ENCODE results near the gene SMPD3. TPM values are rescaled to one million over a fixed set of nuclear protein-coding genes. Genes with fewer than 3 reads are reported as not detected.

Gene SMPD3
- total and polyA plus RNA-seq, 9 of the 15 experiments (the other 6 are each of a cell fraction or from before 2014, with no cell fraction given) = 0.03 to 1.2 (median 0.18) TPM

DNA sequence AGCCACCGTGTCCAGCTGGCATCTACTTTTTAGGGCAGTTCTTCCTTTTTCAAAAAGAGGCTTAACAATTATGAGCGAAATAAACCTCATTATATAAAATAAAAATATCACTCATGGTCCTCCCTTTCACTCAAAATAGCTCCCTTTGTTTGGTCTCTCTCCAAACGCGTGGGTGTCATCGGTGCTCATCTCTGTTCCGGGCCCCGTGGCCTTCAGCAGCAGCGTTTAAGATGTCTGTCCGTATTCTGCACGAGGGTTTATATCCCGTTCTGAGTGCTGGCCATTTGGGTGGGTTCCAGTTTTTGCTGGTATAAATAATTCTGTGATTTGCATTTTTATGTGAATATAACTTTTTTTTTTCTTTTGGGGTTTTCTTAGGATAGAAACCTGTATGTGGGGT lies 104.1 kb downstream of the SMPD3 start (continued):
- TF ChIP-seq, protein P1, sequence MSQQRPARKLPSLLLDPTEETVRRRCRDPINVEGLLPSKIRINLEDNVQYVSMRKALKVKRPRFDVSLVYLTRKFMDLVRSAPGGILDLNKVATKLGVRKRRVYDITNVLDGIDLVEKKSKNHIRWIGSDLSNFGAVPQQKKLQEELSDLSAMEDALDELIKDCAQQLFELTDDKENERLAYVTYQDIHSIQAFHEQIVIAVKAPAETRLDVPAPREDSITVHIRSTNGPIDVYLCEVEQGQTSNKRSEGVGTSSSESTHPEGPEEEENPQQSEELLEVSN (IDR thresholded peaks at IDR 0.05; ENCODE audit: borderline replicate concordance in 1 of 2, extremely low read depth in 1 of 2, insufficient read depth in 1 of 2, insufficient read length in 1 of 2, low read depth in 1 of 2, low read length in 1 of 2, poor library complexity in 1 of 2, severe bottlenecking in 1 of 2) = peak in 1 of 2 experiments; percentile 30
- TF ChIP-seq KLF13 (tag; IDR thresholded peaks at IDR 0.05; ENCODE audit: borderline replicate concordance, low read depth) (no peak), ZNF431 (CRISPR knock-in tag; IDR thresholded peaks at IDR 0.05) (no peak), EWSR1 (IDR thresholded peaks at IDR 0.05; ENCODE audit: borderline replicate concordance, low read depth, partially characterized antibody) (no peak), MTF1 (CRISPR knock-in tag; IDR thresholded peaks at IDR 0.05; ENCODE audit: borderline replicate concordance) (no peak), CBFA2T3 (IDR thresholded peaks at IDR 0.05) (peak; percentile 31; the same call in 1 of the 2 replicates), ZFP30 (CRISPR knock-in tag; IDR thresholded peaks at IDR 0.05; ENCODE audit: borderline replicate concordance) (no peak), DPF2 (IDR thresholded peaks at IDR 0.05) (peak; percentile 65), STAG1 (CRISPR knock-in tag; IDR thresholded peaks at IDR 0.05; ENCODE audit: borderline replicate concordance) (no peak), YY1 (IDR thresholded peaks at IDR 0.05; ENCODE audit: borderline replicate concordance in 1 of 3, control insufficient read depth in 1 of 3, extremely low read depth in 1 of 3, insufficient read depth in 3 of 3, insufficient read length in 1 of 3, insufficient replicate concordance in 2 of 3, low read depth in 1 of 3, low read length in 2 of 3) (peak in 1 of 3 experiments; percentile 47), ZNF586 (CRISPR knock-in tag; conservative IDR thresholded peaks at IDR 0.05) (no peak), NFXL1 (CRISPR knock-in tag; IDR thresholded peaks at IDR 0.05) (no peak), SRSF1 (IDR thresholded peaks at IDR 0.05; ENCODE audit: low read depth, low read length) (no peak), TBL1XR1 (IDR thresholded peaks at IDR 0.05; ENCODE audit: low read length in 2 of 2) (0 out of 4 replicates have a peak, but pooled peaks of 1 of the 2 experiments have one; percentile 35), SMARCA4 (IDR thresholded peaks at IDR 0.05) (peak; percentile 66), LCOR (CRISPR knock-in tag; IDR thresholded peaks at IDR 0.05) (no peak), HDAC8 (tag; IDR thresholded peaks at IDR 0.05) (no peak)
- TF ChIP-seq, protein P2, sequence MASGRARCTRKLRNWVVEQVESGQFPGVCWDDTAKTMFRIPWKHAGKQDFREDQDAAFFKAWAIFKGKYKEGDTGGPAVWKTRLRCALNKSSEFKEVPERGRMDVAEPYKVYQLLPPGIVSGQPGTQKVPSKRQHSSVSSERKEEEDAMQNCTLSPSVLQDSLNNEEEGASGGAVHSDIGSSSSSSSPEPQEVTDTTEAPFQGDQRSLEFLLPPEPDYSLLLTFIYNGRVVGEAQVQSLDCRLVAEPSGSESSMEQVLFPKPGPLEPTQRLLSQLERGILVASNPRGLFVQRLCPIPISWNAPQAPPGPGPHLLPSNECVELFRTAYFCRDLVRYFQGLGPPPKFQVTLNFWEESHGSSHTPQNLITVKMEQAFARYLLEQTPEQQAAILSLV (tag; IDR thresholded peaks at IDR 0.05) = no peak
- TF ChIP-seq, protein P3, sequence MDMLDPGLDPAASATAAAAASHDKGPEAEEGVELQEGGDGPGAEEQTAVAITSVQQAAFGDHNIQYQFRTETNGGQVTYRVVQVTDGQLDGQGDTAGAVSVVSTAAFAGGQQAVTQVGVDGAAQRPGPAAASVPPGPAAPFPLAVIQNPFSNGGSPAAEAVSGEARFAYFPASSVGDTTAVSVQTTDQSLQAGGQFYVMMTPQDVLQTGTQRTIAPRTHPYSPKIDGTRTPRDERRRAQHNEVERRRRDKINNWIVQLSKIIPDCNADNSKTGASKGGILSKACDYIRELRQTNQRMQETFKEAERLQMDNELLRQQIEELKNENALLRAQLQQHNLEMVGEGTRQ (CRISPR knock-in tag; IDR thresholded peaks at IDR 0.05) = no peak
